HG03064 (cell line): ENCODE measurements around the gene SBF2.
"Not testable (repeated sequence)": the region's sequence is repeated elsewhere in the genome, so short reads cannot be mapped to it uniquely, and the experiment has no call there.

Experiments used
- ATAC-seq: cut with Tn5 transposase; IDR thresholded peaks from one replicate; pipeline ENCODE4 v1.9.1; 2021; ENCODE audit warnings: low read depth; ENCODE audit not compliant: unreplicated experiment

Gene SBF2

DNA sequence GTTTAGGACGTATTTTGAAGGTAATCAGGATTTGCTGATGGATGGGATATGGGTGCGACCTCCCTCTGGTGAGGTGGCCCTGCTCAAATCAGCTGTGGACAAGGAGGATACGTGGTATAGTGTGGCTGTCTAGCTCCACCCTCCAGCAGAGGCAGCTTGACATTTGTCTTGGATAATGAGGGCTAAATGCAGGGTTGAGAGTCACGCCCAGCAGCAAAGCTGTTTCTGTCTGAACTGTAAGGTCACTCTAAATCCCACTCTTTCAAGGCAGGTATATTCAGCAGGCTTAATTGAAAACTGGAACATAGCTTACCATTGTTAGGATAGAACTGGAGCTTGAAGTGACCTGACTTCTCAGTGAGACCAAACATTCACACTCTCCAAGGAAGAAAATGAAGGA lies 531.5 kb downstream of the SBF2 start:
- ATAC-seq: no peak

DNA sequence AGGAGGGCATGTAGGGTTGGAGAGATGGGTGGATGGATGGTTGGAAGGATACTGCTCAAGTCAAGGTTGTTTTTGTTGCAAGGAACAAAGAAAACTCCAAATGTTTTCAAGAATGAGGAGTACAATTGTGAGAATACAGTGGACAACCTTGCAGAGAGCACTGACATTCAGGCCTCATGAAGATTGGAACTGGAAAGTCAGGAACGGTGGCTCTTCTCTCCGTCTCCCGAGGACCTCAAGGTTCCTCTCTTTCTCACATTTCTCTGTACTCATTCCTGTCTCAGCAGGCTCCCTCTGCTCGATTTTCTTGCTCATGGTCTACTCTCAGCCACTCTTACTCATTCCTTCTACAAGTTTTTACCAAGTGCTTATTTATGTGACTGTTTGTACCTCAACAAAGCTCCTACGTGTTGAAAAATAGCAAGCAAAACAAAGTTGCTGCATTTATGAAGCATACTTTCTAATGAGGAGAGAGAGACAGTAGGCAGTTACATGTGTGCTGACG lies 532.5 kb downstream of the SBF2 start:
- no peak for ATAC-seq

DNA sequence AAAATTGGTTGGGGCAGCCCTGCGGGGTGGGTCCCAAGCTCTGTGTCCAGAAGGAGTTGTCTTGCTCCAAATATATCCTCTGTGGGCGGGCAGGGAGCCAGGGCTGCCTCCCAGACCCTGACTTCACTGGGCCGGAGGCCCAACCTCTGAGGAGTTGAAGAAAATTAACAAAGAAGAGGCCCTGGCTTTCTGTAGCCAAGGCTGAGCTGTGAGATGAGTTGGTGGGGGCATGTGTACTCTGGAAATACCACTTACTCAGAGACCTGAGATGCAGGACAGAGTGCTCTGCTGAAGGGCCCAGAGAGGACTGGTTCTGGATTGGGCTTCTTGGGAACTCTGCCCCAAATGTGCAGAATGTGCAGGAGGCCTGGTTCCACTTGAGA lies 533.8 kb downstream of the SBF2 start:
- no peak for ATAC-seq

DNA sequence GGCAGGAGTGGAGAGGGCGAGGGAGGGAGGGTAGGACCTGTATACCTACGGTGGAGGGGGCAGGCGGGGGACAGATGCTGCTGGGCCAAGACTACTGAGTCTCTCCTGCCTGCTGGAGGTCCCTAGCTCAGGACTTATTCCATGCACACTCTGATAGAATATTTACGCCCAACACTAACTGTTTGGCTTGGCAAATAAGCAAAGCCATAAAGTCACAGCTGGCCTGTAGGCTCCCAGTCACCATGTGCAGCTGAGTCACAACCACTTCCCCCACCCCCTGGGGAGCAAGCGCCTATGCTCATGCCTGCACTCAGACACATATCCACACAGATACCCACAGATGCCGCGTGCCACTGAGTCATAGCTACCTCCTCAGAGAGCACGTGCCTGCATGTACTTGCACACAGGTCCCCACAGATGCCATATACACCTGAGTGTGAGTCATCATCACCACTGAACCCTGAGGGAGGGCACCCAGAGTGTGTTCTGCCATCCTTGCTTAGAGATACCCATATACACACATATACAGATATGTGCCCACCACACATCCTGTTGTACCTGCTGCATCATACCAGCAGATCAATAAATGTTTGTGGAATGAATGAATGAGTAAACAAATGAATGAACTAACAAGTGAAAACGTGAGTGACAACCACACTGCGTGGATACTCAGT lies 534.4 kb downstream of the SBF2 start:
- no peak for ATAC-seq

DNA sequence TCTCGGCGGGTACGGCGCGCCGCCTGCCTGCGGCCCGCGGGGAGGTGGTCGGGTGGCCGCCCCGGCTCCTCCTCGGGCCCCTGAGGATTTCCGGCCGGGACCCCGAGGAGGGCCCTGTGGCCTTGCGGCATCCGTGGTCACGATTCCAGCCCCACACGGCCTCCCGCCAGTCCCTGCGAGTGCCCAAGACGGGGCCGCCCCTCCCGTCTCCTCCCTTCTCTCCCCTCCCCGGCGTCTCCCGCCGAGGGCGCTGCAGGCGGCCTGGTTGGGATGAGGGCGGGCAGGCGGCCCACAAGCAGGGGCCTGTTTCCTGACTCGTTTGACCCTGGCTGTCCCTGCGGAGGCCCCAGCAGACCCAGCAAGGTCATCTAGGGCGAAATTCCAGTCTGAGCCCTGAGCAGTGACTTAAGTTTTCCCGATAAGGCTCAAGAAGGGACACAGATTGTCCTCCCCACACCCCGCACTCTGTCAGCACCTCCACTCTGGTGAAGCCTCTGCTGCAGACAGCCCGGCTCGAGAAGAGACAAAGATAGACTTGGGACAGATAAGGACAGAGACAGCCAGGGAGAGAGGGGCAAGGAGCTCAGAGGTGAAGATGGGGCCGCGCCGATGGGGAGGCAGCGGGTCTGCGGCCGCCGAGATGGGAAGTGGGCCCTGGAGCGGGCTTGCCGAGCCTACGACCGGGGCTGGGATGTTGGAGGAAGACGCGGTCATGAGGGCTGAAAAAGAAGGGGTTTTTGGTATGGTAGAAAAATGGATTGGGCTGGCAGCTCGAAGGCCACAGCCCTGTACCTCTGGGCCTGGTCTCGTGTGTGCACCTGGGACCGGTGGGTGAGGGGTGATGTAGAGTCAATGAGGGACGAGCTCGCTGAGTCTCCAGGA lies 535.1 kb downstream of the SBF2 start:
- ATAC-seq: peak; percentile 30

DNA sequence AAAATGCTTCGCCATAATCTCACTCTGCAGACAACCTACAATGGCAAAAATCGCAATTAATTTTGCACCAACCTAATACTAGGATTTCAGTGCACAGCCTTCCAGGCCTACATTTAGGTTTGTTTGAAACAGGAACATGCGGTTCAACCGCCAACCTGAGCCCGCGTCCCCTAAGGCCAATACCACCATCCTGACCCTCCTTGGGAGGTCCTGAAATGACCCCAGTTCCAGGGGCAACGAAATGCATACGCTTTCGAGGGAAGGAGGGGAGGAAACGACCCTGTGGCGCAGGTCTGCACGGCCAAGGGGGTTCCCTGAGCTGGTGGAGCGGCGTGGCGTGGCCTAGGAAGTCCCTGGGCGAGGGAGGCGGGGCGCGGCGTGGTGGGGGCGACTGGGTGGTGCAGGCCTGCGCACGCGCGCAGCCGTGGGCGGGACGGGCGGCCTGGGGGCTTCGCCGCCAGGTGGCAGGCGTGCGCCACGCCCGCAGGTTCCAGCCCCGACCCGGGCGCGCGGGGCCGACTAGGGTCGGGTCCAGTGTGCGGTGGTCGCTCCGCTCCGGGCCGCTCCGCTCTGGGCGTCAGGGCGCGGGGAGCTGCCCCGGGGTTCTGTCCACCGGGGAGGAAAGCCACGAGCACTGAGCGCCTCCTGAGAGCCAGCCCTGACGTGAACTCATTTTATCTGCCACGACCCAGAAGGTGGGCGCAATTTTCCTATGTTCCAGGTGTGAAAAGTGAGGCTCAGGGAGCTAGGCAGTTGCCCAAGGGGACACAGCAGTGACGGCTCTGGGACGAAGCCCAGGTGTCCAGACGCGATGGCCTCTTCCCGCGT lies 536.0 kb downstream of the SBF2 start:
- ATAC-seq: peak; percentile 55

DNA sequence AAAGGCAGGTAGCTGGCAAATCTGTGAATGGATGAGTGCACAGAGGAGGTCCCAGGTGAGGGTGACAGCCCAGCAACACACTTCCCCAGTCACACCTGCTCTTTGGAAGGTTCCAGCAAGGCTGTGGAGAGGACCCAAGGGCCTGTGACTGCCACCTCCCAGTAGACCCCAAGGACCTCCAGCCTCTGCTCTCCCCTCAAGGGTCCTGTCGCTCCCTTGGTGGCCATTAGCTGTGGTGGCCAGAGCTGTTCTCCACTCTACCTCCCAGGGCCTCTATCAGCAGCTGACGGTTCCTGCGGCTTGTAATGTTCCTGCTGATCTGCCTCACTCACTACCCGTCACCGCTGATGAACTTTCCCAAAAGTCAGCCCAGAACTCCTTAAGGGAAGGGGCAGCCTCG lies 537.1 kb downstream of the SBF2 start:
- ATAC-seq: no peak

DNA sequence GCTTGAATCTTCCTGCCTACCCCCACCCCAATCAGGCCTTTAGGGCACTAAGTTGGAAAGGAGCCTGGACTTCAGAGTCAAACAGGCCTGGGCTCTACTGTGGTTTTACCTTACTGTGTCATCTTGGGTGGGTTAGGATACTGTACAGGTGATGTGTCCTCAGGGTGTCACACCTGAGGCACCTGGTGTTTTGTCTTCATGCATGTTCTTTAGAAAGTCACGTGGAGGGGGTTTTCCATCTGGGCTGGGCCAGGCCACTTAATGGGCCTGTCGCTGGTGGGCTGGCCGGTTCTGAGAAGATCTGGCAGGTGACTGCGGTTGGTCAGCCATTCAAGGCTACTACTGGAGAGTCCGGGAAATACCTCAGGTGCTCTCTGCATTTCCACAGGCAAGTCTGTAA lies 537.6 kb downstream of the SBF2 start:
- no peak for ATAC-seq

DNA sequence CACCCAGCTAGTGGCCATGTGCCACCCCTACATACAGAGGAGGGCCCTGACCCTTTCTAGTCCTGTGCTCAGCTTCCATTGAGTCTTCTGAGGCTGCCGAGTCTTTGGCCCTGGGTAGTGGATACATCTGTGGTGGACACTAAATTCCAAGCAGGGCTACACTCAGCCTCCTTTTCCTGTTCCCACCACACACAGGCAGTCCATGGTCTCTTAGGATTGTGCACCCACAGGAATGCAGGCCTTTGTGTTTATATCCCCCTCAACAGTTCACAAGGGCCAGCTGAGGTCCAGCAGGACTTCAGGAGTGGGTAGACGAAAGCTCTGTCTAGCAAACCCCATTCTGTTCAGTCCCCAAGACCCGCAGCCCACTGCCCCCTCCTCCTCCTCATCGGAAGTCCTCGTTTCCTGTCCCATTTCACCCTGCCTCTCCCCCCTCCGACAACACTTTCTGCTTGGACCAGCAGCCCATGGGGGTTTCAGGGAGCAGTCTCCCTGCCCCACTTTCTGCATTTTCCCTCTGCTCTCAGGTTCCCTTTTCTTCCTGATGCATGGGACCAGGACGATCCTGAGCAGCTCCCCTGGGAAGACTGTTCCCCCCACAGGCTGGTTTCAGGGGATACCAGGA lies 538.3 kb downstream of the SBF2 start:
- ATAC-seq: no peak

DNA sequence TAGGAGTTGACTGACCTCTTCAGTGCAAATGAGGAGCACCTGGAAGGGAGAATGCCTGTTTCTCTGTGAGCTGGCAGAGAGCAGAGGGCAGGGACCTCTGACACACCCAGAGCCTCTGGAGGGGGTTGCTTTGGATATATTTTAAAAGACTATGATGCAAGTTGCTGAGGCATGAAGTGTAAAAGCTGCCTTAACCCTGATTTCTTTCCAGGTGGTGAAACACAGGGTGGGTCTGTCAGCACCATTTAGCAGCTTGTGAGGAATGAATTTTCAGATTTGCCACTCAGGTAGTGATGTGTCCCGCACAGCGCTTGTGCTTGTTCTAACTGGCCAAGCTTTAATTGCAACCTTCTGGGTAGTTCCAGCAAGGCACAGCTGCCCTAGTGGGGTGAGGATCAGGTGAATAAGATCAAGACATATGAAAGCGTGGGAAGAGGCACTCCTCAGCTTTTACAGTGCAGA lies 540.0 kb downstream of the SBF2 start:
- no peak for ATAC-seq

DNA sequence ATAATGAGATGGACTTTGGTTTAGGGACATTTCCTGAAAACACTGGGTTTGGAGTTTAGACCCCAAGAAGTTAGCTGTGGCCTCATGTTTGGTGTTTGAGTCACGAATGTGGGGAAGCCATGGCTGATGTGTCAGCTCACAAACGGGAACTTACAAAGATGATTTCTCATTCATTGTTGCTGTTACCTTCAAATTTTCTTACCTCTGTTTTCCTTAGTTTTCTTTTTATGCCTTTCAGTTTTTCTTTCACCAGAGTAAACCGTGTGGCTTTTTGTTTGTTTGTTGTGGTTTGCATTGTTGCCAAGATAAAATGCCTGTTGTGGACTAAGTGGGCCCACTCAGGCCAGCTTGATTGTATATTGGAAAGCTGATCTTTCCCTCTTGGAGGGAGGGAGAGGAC lies 541.0 kb downstream of the SBF2 start:
- no peak for ATAC-seq

DNA sequence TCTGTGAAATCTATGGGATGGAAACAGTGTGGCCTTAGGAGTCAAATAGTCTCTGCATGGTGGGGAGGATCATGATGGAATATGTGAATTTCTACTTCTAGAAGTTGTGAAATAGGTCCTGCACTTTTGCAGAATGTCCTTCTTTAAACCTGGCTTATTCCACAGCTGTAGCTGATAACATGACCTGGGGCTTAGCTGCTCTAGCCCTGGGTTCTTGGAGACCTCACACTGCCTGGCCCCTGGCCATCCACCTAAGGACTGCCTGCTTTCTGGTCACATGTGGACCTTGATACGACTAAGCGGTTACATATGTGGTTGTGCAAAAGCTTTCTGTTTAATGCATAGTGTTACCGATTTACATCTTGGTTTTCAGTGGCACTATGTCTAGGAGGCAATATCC lies 541.9 kb downstream of the SBF2 start:
- no peak for ATAC-seq

DNA sequence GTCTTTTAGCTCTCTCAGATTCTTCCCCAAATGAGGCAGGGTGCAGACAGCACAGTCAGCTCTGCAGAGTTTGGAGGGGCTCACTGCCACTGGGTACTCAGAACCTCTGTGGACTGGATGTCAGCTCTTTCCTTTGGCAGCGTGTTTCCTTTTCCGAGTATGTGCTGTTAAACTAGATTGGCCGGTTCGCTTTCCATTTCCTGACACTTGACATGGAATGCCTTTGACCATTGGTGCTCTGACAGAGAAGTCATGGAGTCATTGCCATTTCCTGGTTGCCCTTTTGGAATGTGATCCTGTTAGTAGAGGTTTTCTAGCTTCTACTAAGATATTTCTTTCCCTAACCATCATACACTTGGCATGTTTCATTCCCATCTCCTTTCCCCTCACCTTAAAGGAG lies 543.5 kb downstream of the SBF2 start:
- no peak for ATAC-seq

DNA sequence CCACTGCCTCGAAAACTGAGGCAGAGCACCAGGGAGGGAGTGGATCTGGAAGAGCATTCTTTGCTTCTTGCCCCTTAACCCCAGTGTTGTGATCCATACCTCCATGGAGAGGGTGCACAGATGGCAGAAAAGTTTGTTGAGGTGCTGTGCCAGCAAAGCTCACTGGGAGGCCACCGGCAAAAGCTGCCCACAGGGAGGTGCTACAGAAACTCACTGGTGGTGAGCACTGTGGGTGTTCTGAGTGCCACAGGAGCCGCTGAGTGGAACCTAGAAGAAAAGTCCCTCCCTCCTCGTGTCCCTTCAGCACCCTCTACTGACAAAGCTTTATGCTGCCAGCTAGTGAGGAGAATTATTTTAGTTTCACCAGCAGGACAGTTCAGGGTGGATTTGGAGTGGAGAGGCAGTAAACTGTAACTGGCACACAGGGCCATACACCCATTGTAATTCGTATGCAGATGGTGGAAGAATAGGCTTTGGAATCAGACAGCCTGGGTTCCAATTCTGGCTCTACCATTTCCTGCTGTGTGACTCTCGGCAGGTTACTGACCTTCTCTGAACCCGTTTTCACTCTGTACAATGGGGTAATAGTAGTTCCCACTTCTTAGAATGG lies 545.6 kb downstream of the SBF2 start:
- peak; percentile 58 for ATAC-seq

DNA sequence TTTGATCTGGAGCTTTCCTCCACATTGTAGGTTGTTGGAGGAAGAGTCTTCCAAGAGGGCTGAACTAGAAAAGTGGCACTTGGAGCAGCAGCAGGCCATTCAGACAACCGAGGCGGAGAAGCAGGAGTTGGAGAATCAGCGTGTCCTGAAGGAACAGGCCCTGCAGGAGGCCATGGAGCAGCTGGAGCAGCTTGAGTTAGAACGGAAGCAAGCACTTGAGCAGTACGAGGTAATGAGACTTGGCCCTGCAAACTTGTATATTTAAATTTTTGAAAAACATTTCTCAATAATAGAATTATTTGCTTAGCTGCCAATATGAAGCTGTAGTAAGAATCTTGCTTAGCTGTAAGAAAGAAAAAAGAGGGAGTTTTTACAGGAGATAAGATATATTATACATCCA lies 546.2 kb downstream of the SBF2 start:
- no peak for ATAC-seq

DNA sequence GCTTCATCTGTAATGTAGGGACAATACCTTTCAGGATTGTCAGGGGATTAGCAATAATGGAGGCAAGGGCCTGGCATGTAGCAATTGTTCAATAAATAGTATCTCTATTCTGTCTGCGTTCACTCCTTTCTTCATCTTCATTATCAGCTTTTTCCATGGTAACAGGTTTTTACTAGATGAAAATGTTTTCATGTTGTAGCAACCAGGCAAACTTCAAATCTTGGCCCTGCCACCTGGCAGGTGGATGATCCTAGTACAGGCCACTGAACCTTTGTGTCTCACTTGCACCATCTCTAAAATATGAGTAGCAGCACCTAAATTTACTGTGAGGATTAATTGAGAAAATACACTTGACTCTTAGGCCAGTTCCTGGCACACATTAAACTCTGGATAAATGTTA lies 546.8 kb downstream of the SBF2 start:
- no peak for ATAC-seq

DNA sequence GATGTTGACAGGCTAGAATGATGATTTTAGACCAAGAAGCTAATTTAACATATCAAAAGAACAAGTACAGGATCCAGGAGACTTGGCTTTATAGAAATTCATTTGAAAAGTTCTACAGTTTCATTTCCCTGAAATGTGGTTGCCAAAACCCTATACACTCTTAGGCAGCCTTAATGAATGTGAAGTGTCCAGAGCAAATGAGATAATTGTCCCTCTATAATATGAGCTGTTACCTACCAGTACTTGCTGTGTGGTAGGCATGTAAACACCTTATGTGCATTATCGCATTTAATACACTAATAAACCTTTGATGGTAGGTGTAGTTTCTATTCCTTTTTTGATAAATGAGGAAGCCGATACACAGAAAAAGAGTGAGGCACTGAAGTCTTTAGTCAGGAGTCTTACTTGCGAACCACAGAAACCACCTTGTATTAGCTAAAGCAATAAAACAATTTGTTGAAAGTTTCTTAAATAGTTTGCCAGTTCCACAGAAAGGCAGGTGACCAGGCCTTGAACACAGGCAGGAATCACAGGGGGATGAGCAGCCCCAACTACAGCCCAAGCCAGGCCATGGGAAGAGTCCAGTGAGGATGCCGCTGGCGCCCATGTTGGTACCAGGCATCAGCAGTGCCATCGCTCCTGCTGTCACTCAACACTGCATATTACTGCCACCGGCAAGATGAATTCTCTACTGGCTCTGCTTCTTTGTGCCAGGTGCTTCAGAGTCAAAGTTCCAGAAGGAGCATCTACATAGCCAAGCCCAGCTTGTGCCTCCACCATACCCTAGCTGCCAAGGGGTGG lies 548.4 kb downstream of the SBF2 start:
- ATAC-seq: no peak

DNA sequence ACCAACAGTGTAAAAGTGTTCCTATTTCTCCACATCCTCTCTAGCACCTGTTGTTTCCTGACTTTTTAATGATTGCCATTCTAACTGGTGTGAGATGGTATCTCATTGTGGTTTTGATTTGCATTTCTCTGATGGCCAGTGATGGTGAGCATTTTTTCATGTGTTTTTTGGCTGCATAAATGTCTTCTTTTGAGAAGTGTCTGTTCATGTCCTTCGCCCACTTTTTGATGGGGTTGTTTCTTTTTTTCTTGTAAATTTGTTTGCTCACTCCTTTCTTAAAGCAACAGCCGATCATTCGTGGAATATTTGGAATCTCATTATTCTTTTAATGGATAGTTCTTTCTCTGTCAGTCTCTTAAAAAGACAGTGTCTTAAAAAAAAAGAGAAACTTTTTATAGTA lies 550.5 kb downstream of the SBF2 start:
- ATAC-seq: not testable (repeated sequence)

DNA sequence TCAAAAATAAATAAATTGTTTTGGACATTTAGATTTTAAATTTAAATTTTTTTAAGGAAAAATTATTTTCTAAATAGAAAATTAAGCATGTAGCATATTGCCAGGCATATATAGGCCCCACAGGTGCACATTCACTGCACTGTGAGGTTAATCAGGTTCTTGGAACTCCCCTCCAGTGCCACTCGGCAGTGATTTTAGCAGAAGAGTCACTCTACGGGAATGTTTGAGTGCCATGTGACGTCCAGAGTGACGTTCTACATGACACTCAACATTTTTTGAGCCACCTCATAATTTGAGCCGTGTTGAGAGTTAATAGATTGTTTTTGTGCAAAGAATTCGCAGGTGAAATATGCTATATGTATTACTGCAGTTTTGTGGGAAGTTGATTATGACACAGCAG lies 552.8 kb downstream of the SBF2 start:
- no peak for ATAC-seq
